Panc1 (cell line): ENCODE results near the gene TSHZ2. TPM values are rescaled to one million over a fixed set of nuclear protein-coding genes. Genes with fewer than 3 reads are reported as not detected.

Source experiments
- ATAC-seq: fragments of 200-7000 bp; cut with Tn5 transposase; 2 replicates; pipeline ENCODE4 v1.9.1; 2020; ENCODE audit warnings: mild to moderate bottlenecking, moderate library complexity
- BruUV-seq: library from RNA; stranded (reverse); fragments of 400-500 nt; replicated peaks from 2 replicates; lab custom pipeline; 2021; lab: Mats Ljungman, UMichigan
- CTCF ChIA-PET: fragments of 300-600 bp; sonication (Branson Sonifier 250); formaldehyde crosslinking; loops from one replicate; lab custom pipeline; 2022; ENCODE audit warnings: antibody characterized with exemption; lab: Charles Lee
- POLR2A ChIA-PET: fragments of 300-600 bp; sonication (Branson Sonifier 250); formaldehyde crosslinking; loops from one replicate; lab custom pipeline; 2022; ENCODE audit warnings: antibody characterized with exemption; lab: Charles Lee
- DNase-seq: peaks from one replicate; pipeline ENCODE4 v3.0.0-alpha.2; 2010; ENCODE audit warnings: low read depth, low spot score
- H3K27ac ChIP-seq: 2 replicates; pipeline ENCODE4 v1.5.1; 2011; ENCODE audit warnings: mild to moderate bottlenecking, low read length, inconsistent platforms
- H3K27me3 ChIP-seq: fragments of 200-500 bp; sonication (Bioruptor generic); 2 replicates; pipeline ENCODE4 v1.6.0; 2014; ENCODE audit warnings: low read length, inconsistent platforms; ENCODE audit not compliant: control insufficient read depth, insufficient read depth
- H3K36me3 ChIP-seq: fragments of 200-500 bp; sonication (Bioruptor generic); 2 replicates; pipeline ENCODE4 v1.5.1; 2014; ENCODE audit warnings: inconsistent platforms, mild to moderate bottlenecking, low read length, moderate library complexity; ENCODE audit not compliant: control insufficient read depth, insufficient read depth
- H3K4me1 ChIP-seq: 2 replicates; pipeline ENCODE4 v1.5.1; 2011; ENCODE audit warnings: inconsistent platforms, mild to moderate bottlenecking, low read length, moderate library complexity; ENCODE audit not compliant: control insufficient read depth, insufficient read depth
- H3K4me3 ChIP-seq, 2 experiments: 2 replicates each; pipeline ENCODE4 v1.5.1; 2011 to 2012; ENCODE audit warnings: low read depth in 2 of 2, low read length in 2 of 2, mild to moderate bottlenecking in 2 of 2, inconsistent platforms in 1 of 2, moderate library complexity in 1 of 2
- H3K9me3 ChIP-seq: fragments of 200-500 bp; sonication (Bioruptor generic); 2 replicates; pipeline ENCODE4 v1.5.1; 2014; ENCODE audit warnings: low read depth, mild to moderate bottlenecking, inconsistent platforms, low read length, moderate library complexity; ENCODE audit not compliant: control insufficient read depth, insufficient read depth
- POLR2AphosphoS5 ChIP-seq: IDR thresholded peaks from 2 replicates; pipeline ENCODE4 v1.6.1; 2012; ENCODE audit warnings: mild to moderate bottlenecking, low read depth, low read length, moderate library complexity
- REST ChIP-seq, 2 experiments: IDR thresholded peaks; 2 replicates each; pipeline ENCODE4 v1.6.1; 2011 to 2012; ENCODE audit warnings: low read depth in 2 of 2, control low read depth in 1 of 2, low read length in 1 of 2, mild to moderate bottlenecking in 1 of 2, moderate library complexity in 1 of 2; ENCODE audit not compliant: insufficient read depth in 1 of 2
- SIN3A ChIP-seq: IDR thresholded peaks from 2 replicates; pipeline ENCODE4 v1.6.1; 2012; ENCODE audit warnings: low read depth, mild to moderate bottlenecking, low read length, moderate library complexity, borderline replicate concordance; ENCODE audit not compliant: insufficient read depth
- TCF7L2 ChIP-seq: IDR thresholded peaks from 2 replicates; pipeline ENCODE4 v1.6.1; 2011; ENCODE audit warnings: mild to moderate bottlenecking, low read depth, low read length, inconsistent platforms
- in situ Hi-C: cut with HindIII; loops from 2 replicates; pipeline ENCODE4 v1.10.0; 2016; ENCODE audit warnings: low sequenced_read_pairs, low pct_unique_long_range_greater_than_20kb
- intact Hi-C: fragments of 100-400 bp; cut with micrococcal nuclease; formaldehyde crosslinking; loops from one replicate; pipeline ENCODE4 v1.10.0; 2022; ENCODE audit not compliant: unreplicated experiment
- total RNA-seq: library from RNA; stranded (reverse); gene quantifications from one replicate; pipeline ENCODE4 v1.2.1, GENCODE V29; 2021; ENCODE audit not compliant: unreplicated experiment
- TF ChIP-seq, protein P1 (sequence below): fragments of 450-650 bp; IDR thresholded peaks from 2 replicates; pipeline ENCODE4 v1.5.1; 2017; ENCODE audit warnings: mild to moderate bottlenecking

Gene TSHZ2
- total RNA-seq, 1 experiment from 2014 or later, result 0.36 TPM

DNA sequence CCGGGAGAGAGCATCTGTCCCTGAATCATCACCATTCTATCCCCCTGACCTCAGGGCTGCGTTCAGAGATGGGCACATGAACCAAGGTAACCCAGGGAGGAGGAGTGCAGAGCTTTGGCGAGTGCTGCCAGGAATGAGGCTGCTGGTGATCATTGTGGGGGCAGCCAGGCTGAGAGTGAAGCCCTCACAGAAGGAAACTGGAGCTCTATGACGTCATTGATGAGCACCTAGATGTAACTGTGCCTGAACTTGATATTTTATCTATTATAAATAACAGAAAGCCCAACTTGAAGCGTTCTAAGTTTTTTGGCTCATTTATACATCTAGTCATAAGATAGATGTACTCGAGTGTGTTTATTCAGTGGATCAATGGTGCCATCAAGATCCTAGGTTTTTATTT lies 17.3 kb upstream of the TSHZ2 start:
- Histone ChIP-seq H3K4me3 (no peak overlapping the region), H3K27ac (no peak overlapping the region), H3K27me3 (no peaks in the 10 kb centered on the region), H3K4me1 (no peaks in the 10 kb centered on the region), H3K36me3 (no peaks in the 10 kb centered on the region), H3K9me3 (no peaks in the 10 kb centered on the region)
- ChIA-PET POLR2A (no interaction called here), CTCF (no interaction called here)
- TF ChIP-seq REST (IDR thresholded peaks at IDR 0.05; ENCODE audit: insufficient read depth in 1 of 2, low read depth in 2 of 2, low read length in 1 of 2) (no peak), POLR2AphosphoS5 (no peak), TCF7L2 (no peak), SIN3A (no peak)
- TF ChIP-seq, protein P1, sequence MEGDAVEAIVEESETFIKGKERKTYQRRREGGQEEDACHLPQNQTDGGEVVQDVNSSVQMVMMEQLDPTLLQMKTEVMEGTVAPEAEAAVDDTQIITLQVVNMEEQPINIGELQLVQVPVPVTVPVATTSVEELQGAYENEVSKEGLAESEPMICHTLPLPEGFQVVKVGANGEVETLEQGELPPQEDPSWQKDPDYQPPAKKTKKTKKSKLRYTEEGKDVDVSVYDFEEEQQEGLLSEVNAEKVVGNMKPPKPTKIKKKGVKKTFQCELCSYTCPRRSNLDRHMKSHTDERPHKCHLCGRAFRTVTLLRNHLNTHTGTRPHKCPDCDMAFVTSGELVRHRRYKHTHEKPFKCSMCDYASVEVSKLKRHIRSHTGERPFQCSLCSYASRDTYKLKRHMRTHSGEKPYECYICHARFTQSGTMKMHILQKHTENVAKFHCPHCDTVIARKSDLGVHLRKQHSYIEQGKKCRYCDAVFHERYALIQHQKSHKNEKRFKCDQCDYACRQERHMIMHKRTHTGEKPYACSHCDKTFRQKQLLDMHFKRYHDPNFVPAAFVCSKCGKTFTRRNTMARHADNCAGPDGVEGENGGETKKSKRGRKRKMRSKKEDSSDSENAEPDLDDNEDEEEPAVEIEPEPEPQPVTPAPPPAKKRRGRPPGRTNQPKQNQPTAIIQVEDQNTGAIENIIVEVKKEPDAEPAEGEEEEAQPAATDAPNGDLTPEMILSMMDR, result no peak
- no TSS peak for BruUV-seq
- intact Hi-C loops (no loop called here), in situ Hi-C loops (no loop called here)
- ATAC-seq (no peak), DNase-seq (no peak)

GRCh38 chr20:52958211-52958610 lies 13.9 kb upstream of the TSHZ2 start:
- no peak overlapping the region for H3K27ac ChIP-seq
- no peaks in the 10 kb centered on the region for H3K36me3 ChIP-seq
- no peaks in the 10 kb centered on the region for H3K27me3 ChIP-seq
- BruUV-seq, result no TSS peak
- H3K4me1 ChIP-seq, result no peaks in the 10 kb centered on the region
- CTCF ChIA-PET, result no interaction called here
- intact Hi-C loops, result no loop called here
- DNase-seq, result no peak
- no peak overlapping the region for H3K4me3 ChIP-seq
- TF ChIP-seq TCF7L2, result no peak
- TF ChIP-seq REST (IDR thresholded peaks at IDR 0.05; ENCODE audit: insufficient read depth in 1 of 2, low read depth in 2 of 2, low read length in 1 of 2), result no peak
- TF ChIP-seq, protein P1, result no peak
- TF ChIP-seq SIN3A, result no peak
- no peak for TF ChIP-seq POLR2AphosphoS5
- POLR2A ChIA-PET, result no interaction called here
- ATAC-seq, result no peak
- in situ Hi-C loops, result no loop called here
- H3K9me3 ChIP-seq, result no peaks in the 10 kb centered on the region
